HG03135 (cell line): ENCODE measurements around the gene BABAM2.

Source experiments
- ATAC-seq: cut with Tn5 transposase; IDR thresholded peaks from one replicate; pipeline ENCODE4 v1.9.1; 2021; ENCODE audit warnings: mild to moderate bottlenecking, moderate library complexity; ENCODE audit not compliant: unreplicated experiment

BABAM2 gene

DNA sequence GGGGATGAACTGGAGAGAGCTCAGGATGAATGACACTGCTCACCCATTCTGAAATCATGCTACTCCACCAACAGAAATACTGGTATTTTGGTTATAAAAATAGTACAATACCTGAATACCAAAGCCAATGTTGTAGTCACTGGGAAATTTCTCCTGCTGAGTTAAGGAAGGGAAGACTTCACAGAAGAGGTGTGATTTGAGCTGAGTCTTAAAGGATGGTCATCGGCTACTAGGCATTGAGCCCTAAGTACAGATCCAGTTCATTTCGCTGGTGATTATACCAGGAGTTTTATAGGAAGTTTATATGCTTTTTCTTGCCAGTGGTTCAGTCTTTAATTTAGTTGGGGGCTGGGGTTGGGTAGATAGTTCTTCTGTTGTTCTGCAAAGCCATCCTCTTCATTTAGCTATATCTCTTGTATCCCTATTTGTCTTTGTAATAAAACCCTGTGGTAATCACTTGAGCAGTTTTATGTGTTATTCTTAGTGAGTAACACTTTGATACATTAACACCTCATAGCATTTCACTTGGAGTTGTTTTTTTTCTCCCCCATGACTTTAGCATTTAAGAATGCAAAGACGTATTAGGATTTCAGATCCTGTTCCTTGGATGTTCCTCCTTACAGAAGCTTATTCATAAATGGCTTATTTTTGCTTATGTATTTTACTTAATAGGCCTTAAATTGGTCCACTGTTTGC lies 262.2 kb downstream of the BABAM2 start:
- no peak for ATAC-seq

DNA sequence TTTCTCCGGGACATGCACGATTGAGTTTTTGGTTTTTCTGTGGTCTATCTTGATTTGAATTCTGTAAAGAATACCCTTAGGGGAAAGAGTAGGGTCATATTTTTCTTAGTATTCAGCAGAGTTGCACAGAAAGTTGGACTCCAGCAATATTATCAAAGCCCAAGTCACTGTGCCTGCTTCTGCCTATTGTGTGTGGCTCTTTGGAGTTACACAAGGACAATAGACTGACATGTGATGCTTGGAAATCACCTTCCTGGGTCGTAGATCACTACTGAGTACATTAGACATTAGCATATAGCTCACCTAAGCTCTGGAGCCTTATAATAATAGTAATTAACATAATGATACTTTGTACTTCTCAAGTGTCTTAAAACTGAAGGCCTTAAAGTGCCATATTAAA lies 263.3 kb downstream of the BABAM2 start:
- no peak for ATAC-seq

- ATAC-seq, result no peak
Observed at GRCh38 chr2:28155086-28155485, 264.6 kb downstream of the BABAM2 start.

DNA sequence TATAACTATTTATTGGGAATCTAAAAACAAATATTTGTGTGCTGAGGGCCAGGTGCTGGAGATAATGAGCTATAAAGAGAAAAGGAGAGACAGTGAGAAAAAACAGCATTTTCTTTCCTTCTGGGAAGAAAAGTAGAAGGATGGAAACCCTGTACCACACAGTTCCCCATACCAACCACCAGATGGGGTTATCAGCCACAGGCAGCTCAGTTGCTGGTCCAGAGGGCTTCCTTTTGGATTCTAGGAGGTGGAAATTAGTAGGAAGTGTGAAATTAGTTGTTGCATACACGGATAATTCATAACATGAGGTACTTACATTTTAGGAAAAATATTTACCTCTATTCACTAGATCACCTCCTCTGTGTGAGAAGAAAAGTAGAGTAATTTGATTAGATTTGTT lies 265.1 kb downstream of the BABAM2 start:
- ATAC-seq, result no peak

GRCh38 chr2:28158791-28159190 lies 268.3 kb downstream of the BABAM2 start:
- ATAC-seq, result no peak

GRCh38 chr2:28160986-28161425 lies 270.5 kb downstream of the BABAM2 start:
- ATAC-seq, result no peak

- no peak for ATAC-seq
Observed at GRCh38 chr2:28161466-28161865, 270.9 kb downstream of the BABAM2 start.

DNA sequence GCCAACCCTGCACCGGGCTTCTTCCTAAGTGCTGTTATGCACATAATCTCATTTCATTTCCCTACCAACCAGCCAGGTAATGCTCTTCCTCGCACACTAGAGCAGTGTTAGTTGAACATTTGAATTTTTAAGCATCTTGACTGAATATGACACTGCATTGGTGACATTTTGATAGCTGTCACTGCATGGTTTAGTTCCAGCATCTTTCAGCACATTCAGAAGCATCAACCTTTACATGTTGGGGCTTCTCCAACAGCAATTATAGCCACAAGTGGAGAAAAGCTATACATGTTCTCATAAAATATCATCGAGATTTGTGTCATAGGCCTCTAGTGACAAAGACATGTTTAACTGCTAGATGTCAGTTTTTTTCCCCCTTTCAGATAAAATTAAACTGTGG lies 272.0 kb downstream of the BABAM2 start:
- ATAC-seq, result no peak

- no peak for ATAC-seq
Observed at GRCh38 chr2:28163028-28163427, 272.5 kb downstream of the BABAM2 start.

DNA sequence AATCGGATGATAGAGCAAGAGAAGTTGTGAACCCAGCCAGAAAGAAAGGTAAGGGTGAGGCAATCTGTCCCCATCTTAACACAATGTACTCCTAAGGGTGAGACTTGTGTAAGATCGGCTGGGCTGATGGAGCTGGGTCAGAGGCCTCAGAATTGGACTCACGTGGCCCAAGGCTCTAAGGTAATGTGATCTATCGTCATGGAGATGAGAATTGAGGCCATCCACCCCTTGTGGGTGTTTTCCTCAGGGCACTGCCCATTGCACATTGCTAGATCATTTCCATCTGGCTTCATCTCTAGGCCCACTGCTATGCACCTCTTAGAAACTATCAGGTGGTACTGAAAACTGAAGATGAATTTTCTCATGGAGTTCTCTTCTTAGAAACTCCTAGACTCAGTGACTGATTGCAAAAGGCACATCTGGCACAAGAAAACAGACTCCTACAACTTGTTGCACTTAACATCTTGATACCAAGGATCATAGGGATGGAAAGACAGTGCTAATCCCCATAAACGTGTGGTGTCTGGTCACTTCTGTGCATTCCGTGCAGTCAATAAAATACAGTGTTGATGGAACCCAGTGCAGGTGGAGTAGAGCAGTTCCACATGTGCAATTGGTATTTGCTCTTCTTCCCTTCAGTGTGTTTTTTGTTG lies 273.2 kb downstream of the BABAM2 start:
- ATAC-seq, result no peak

DNA sequence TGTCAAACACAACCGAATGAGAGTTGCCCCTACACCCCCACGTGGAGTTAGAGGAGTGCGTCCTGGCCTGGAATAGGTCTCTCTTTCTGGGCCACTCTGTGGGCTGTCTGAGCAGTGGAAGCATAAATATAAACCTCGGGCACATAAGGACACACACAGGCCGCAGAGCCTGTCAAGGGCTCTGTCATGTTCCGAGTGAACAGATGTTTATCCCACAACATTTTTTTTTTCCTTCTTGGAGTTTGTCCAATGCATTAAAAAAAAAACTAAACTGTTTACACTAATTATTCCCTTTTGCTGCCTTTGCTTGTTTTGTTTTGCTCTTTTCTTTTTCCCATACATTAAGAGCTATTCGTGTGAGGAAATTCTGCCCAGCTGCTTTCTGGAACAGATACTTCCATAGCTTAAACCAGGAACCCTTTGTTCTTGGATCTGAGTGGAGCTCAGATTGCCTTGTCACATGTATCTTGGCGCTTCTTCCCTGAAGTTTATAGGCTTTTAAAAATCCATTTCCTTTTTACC lies 273.8 kb downstream of the BABAM2 start:
- ATAC-seq, result no peak

- ATAC-seq, result no peak
Observed at GRCh38 chr2:28165087-28165635, 274.6 kb downstream of the BABAM2 start.

- no peak for ATAC-seq
Observed at GRCh38 chr2:28166956-28167355, 276.4 kb downstream of the BABAM2 start.

- no peak for ATAC-seq
Observed at GRCh38 chr2:28168376-28168775, 277.8 kb downstream of the BABAM2 start.

DNA sequence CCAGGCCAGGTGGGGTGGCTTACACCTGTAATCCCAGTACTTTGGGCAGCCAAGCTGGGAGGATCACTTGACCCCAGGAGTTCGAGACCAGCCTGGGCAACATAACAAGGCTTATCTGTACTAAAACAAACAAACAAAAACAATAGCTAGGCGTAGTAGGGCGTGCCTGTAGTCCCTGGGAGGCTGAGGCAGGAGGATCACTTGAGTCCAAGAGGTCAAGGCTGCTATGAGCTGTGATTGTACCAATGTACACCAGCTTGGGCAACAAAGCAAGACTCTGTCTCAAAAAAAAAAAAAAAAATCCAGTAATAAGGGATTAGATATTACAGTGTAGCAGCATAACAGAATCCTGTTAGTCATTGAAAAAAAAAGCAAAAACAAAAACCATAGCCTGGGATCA lies 279.0 kb downstream of the BABAM2 start:
- no peak for ATAC-seq

GRCh38 chr2:28172114-28172898 lies 281.8 kb downstream of the BABAM2 start:
- ATAC-seq, result no peak

GRCh38 chr2:28173377-28173776 lies 282.8 kb downstream of the BABAM2 start:
- ATAC-seq, result no peak

DNA sequence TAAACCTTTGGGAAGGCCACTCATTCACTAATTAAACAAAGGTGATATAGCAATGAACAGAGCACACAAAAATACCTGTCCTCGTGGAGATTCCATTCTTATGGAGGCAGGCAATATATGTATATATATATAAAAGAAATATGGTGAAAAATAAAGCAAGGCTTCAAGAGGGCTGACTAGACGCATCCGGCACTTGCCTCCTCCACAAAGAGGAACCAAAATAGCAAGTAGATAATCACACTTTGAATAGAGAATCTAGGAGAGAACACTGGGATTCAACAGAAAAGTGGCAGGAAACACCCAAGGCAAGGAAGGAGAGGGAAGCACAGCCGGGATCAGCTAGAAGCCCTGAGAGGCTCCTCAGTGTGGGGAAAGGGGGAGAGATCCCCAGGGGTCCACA lies 283.7 kb downstream of the BABAM2 start:
- no peak for ATAC-seq

GRCh38 chr2:28175028-28175427 lies 284.5 kb downstream of the BABAM2 start:
- no peak for ATAC-seq

DNA sequence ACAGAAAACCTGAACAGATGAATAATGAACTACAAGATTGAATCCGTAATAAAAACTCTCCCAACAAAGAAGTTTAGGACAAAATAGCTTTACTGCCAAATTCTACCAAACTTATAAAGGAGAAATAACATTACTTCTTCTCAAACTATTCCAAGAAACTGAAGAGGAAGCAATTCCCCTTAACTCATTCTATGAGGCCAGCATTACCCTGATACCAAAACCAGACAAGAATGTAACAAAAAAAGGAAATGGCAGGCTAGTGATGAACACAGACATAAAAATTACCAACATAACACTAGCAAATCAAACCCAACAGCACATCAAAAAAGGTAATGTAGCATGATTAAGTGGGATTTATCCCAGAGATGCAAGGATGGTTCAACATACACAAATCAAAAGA lies 288.4 kb downstream of the BABAM2 start:
- no peak for ATAC-seq

DNA sequence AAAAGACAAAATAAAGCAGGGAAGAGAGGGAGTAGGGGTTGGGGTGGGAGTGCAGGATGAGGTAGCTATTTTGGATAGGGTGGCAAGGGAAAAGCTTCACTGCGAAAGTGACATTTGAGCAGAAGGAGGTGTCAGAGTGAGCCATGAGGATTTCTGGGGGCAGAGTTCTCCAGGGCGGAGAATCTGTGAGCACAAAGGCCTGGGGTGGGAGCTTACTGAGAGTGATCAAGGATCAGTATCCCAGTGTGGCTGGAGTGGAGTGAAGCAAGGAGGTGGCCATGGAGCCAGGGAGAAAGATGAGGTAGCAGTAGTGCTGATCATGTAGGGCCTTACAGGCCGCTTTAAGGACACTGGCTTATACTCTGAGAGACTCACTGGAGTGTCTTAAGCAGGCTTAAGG lies 291.3 kb downstream of the BABAM2 start:
- no peak for ATAC-seq
